Neural cell (in vitro differentiated cells): ENCODE results near the gene HACL1. TPM values are rescaled to one million over a fixed set of nuclear protein-coding genes. Genes with fewer than 3 reads are reported as not detected.
"Not testable (repeated sequence)": the region's sequence is repeated elsewhere in the genome, so short reads cannot be mapped to it uniquely, and the experiment has no call there.

Experiments used
- H2AFZ ChIP-seq: fragments of 200-600, 300-800 bp; sonication (generic), shearing (Covaris generic); 2 replicates; pipeline ENCODE4 v1.6.0; 2014; ENCODE audit warnings: low read depth, mild to moderate bottlenecking, antibody characterized with exemption, low read length, moderate library complexity
- H3F3A ChIP-seq: fragments of 200-600 bp; shearing (Covaris generic); 2 replicates; pipeline ENCODE4 v1.6.1; 2016; ENCODE audit warnings: mild to moderate bottlenecking, moderate library complexity, mixed read lengths, antibody characterized with exemption, low read length; ENCODE audit not compliant: insufficient read depth, poor library complexity, severe bottlenecking
- H3K27ac ChIP-seq: fragments of 200-600, 300-800 bp; sonication (generic), shearing (Covaris generic); 2 replicates; pipeline ENCODE4 v1.5.1; 2014; ENCODE audit warnings: mild to moderate bottlenecking, low read length, moderate library complexity
- H3K27me3 ChIP-seq: fragments of 300-800, 200-600 bp; sonication (generic), shearing (Covaris generic); 2 replicates; pipeline ENCODE4 v1.6.0; 2014; ENCODE audit warnings: mild to moderate bottlenecking, low read depth, low read length, moderate library complexity; ENCODE audit not compliant: insufficient read depth
- H3K36me3 ChIP-seq: fragments of 300-800, 200-600 bp; sonication (generic), shearing (Covaris generic); 2 replicates; pipeline ENCODE4 v1.5.1; 2014; ENCODE audit warnings: mild to moderate bottlenecking, antibody characterized with exemption, low read length, moderate library complexity; ENCODE audit not compliant: insufficient read depth
- H3K4me2 ChIP-seq: fragments of 300-800, 200-600 bp; sonication (generic), shearing (Covaris generic); 2 replicates; pipeline ENCODE4 v1.6.0; 2014; ENCODE audit warnings: mild to moderate bottlenecking, low read length
- H3K4me3 ChIP-seq: fragments of 300-800, 200-600 bp; sonication (generic), shearing (Covaris generic); 2 replicates; pipeline ENCODE4 v1.5.1; 2014; ENCODE audit warnings: mild to moderate bottlenecking, low read length, moderate library complexity
- H3K79me2 ChIP-seq: fragments of 200-600 bp; shearing (Covaris generic); replicated peaks from 2 replicates; pipeline ENCODE4 v1.6.0; 2014; ENCODE audit warnings: mild to moderate bottlenecking, low read length, moderate library complexity; ENCODE audit not compliant: insufficient read depth
- H3K9ac ChIP-seq: fragments of 300-800, 200-600 bp; sonication (generic), shearing (Covaris generic); 2 replicates; pipeline ENCODE4 v1.6.1; 2016; ENCODE audit warnings: mild to moderate bottlenecking, low read length, mixed read lengths
- H3K9me2 ChIP-seq: fragments of 200-600 bp; shearing (Covaris generic); 2 replicates; pipeline ENCODE4 v1.6.1; 2016; ENCODE audit warnings: mild to moderate bottlenecking, low read length, mixed read lengths; ENCODE audit not compliant: insufficient read depth
- H3K9me3 ChIP-seq: fragments of 200-600, 300-800 bp; sonication (generic), shearing (Covaris generic); 2 replicates; pipeline ENCODE4 v1.6.1; 2016; ENCODE audit warnings: mild to moderate bottlenecking, mixed run types, low read length, moderate library complexity, mixed read lengths
- H4K20me1 ChIP-seq: fragments of 200-600 bp; shearing (Covaris generic); 2 replicates; pipeline ENCODE4 v1.6.1; 2016; ENCODE audit warnings: mild to moderate bottlenecking, mixed run types; ENCODE audit not compliant: insufficient read depth
- CTCF ChIP-seq: fragments of 450-650 bp; IDR thresholded peaks from 2 replicates; pipeline ENCODE4 v1.5.1; 2014; ENCODE audit warnings: antibody characterized with exemption, mild to moderate bottlenecking, moderate library complexity; ENCODE audit not compliant: poor library complexity, severe bottlenecking
- EP300 ChIP-seq: fragments of 450-650 bp; conservative IDR thresholded peaks from 2 replicates; pipeline ENCODE4 v1.6.1; 2014; ENCODE audit warnings: antibody characterized with exemption, mild to moderate bottlenecking, moderate library complexity; ENCODE audit not compliant: poor library complexity, severe bottlenecking
- EZH2 ChIP-seq: fragments of 200-600, 300-800 bp; shearing (Covaris generic), sonication (generic); IDR thresholded peaks from 2 replicates; pipeline ENCODE4 v1.6.1; 2014; ENCODE audit warnings: antibody characterized with exemption, low read length, borderline replicate concordance, mild to moderate bottlenecking; ENCODE audit not compliant: insufficient read depth, poor library complexity, severe bottlenecking
- MXI1 ChIP-seq: fragments of 450-650 bp; conservative IDR thresholded peaks from 2 replicates; pipeline ENCODE4 v1.6.1; 2014; ENCODE audit warnings: antibody characterized with exemption, mild to moderate bottlenecking; ENCODE audit not compliant: poor library complexity, severe bottlenecking
- RAD21 ChIP-seq: fragments of 450-650 bp; conservative IDR thresholded peaks from 2 replicates; pipeline ENCODE4 v1.6.1; 2014; ENCODE audit warnings: antibody characterized with exemption, mild to moderate bottlenecking, moderate library complexity
- REST ChIP-seq: IDR thresholded peaks from 2 replicates; pipeline ENCODE4 v1.6.1; 2012; ENCODE audit warnings: borderline replicate concordance
- SMC3 ChIP-seq: fragments of 450-650 bp; conservative IDR thresholded peaks from 2 replicates; pipeline ENCODE4 v1.6.1; 2014; ENCODE audit warnings: antibody characterized with exemption, mild to moderate bottlenecking, moderate library complexity; ENCODE audit not compliant: poor library complexity
- TAF1 ChIP-seq: IDR thresholded peaks from 2 replicates; pipeline ENCODE4 v1.6.1; 2012; ENCODE audit warnings: low read depth
- polyA plus RNA-seq: library from polyadenylated mRNA; depleted of rRNA; stranded (reverse); fragments of >200 nt; gene quantifications from 2 replicates; pipeline ENCODE4 v1.2.3, GENCODE V29; 2014

HACL1 gene
- polyA plus RNA-seq, 1 donor from 2014 or later, result 26.0 TPM

- TF ChIP-seq EZH2, result no peak
- TF ChIP-seq SMC3, result no peak
- no peak for TF ChIP-seq CTCF
- no peak for TF ChIP-seq TAF1
- TF ChIP-seq MXI1, result no peak
- H3K4me2 ChIP-seq, result no peak overlapping the region
- H3K36me3 ChIP-seq, result no peaks in the 10 kb centered on the region
- no peak overlapping the region for H3K4me3 ChIP-seq
- H3K9me2 ChIP-seq, result no peaks in the 10 kb centered on the region
- no peaks in the 10 kb centered on the region for H3K27me3 ChIP-seq
- no peaks in the 10 kb centered on the region for H3F3A ChIP-seq
- no peaks in the 10 kb centered on the region for H4K20me1 ChIP-seq
- H3K9ac ChIP-seq, result no peak overlapping the region
- no peaks in the 10 kb centered on the region for H3K9me3 ChIP-seq
- H3K79me2 ChIP-seq, result no peaks in the 10 kb centered on the region
- no peak overlapping the region for H3K27ac ChIP-seq
- H2AFZ ChIP-seq, result no peak overlapping the region
Observed at GRCh38 chr3:15538345-15538744, 63.0 kb downstream of the HACL1 start.

- H3K27ac ChIP-seq, result no peak overlapping the region
- no peak overlapping the region for H3K4me3 ChIP-seq
- no peaks in the 10 kb centered on the region for H3K9me3 ChIP-seq
- TF ChIP-seq MXI1, result no peak
- no peak for TF ChIP-seq EP300
- no peaks in the 10 kb centered on the region for H3K9me2 ChIP-seq
- H3K79me2 ChIP-seq, result no peaks in the 10 kb centered on the region
- H4K20me1 ChIP-seq, result no peaks in the 10 kb centered on the region
- H3K27me3 ChIP-seq, result no peaks in the 10 kb centered on the region
- H3K4me2 ChIP-seq, result no peak overlapping the region
- H3F3A ChIP-seq, result no peaks in the 10 kb centered on the region
- H3K36me3 ChIP-seq, result no peaks in the 10 kb centered on the region
- no peak overlapping the region for H2AFZ ChIP-seq
- no peak overlapping the region for H3K9ac ChIP-seq
Observed at GRCh38 chr3:15536856-15537255, 64.5 kb downstream of the HACL1 start.

- Histone ChIP-seq H3K4me2 (no peak overlapping the region), H3K9me3 (no peaks in the 10 kb centered on the region), H3K27me3 (no peaks in the 10 kb centered on the region), H3K9me2 (no peaks in the 10 kb centered on the region), H3F3A (no peaks in the 10 kb centered on the region), H4K20me1 (no peaks in the 10 kb centered on the region), H3K9ac (no peak overlapping the region), H3K79me2 (no peaks in the 10 kb centered on the region), H3K36me3 (no peaks in the 10 kb centered on the region), H3K4me3 (no peak overlapping the region), H2AFZ (no peak overlapping the region), H3K27ac (no peak overlapping the region)
- TF ChIP-seq RAD21 (no peak), REST (no peak), EZH2 (no peak), SMC3 (no peak), EP300 (no peak), CTCF (no peak), MXI1 (no peak), TAF1 (no peak)
Observed at GRCh38 chr3:15535732-15536131, 65.6 kb downstream of the HACL1 start.

GRCh38 chr3:15532614-15533013, 68.8 kb downstream of the HACL1 start:
- not testable (repeated sequence) for H2AFZ ChIP-seq, H3K27me3 ChIP-seq, H3K9me3 ChIP-seq, H3K4me2 ChIP-seq, H3K36me3 ChIP-seq, H3K4me3 ChIP-seq, H3K9me2 ChIP-seq, H4K20me1 ChIP-seq, H3K79me2 ChIP-seq, H3K27ac ChIP-seq, H3F3A ChIP-seq, H3K9ac ChIP-seq
